Measurements from ENCODE around the gene KSR1. TPM values are rescaled to one million over a fixed set of nuclear protein-coding genes. Genes with fewer than 3 reads are reported as not detected.
A peak's percentile ranks its signal among the peaks of the same experiment; 100 is the strongest.

Gene KSR1
- total and polyA plus RNA-seq, 2 of the 8 experiments (the other 6 are each of a cell fraction or from before 2014, with no cell fraction given), result 14.1 to 34.7 TPM

- FAIRE-seq, result no peak
- no peaks in the 10 kb centered on the region for H3K79me1 ChIP-seq (ENCODE audit: low read depth, low read length)
- WGBS, 2 experiments (ENCODE audit: extremely low coverage in 1 of 2, insufficient coverage in 1 of 2, insufficient read length in 1 of 2, insufficient replicate concordance in 2 of 2, low coverage in 1 of 2, low lambda C conversion rate in 2 of 2, missing lambda C conversion rate in 1 of 2), result 88% methylated on average over 10 of the region's 10 CpGs; no CpG with 5 or more reads in 1 of the 2 experiments
- no peak overlapping the region for H3K4me2 ChIP-seq (ENCODE audit: insufficient read depth in 1 of 2, low read depth in 2 of 2, low read length in 2 of 2)
- H3K56ac ChIP-seq (replicated peaks; ENCODE audit: insufficient read length, low read depth, low read length), result no peak overlapping the region
- no peak overlapping the region for H2BK12ac ChIP-seq (ENCODE audit: low read depth, low read length)
- H3K23me2 ChIP-seq (ENCODE audit: low read depth, low read length), result no peaks in the 10 kb centered on the region
- peaks cover 0 to 16% of the 10 kb centered on the region in 2 experiments; a peak in 1 of 4 replicates for H3K79me2 ChIP-seq (ENCODE audit: control insufficient read depth in 1 of 2, insufficient read depth in 2 of 2, low read length in 2 of 2)
- no peak overlapping the region for H4K5ac ChIP-seq (ENCODE audit: insufficient read length, low read depth, low read length)
- H2BK20ac ChIP-seq (ENCODE audit: low read length), result no peak overlapping the region
- H3K9ac ChIP-seq (replicated peaks in 1 of 4; ENCODE audit: extremely low read depth in 1 of 4, low read depth in 3 of 4, low read length in 3 of 4), result no peak overlapping the region
- no peak overlapping the region for H4K91ac ChIP-seq (replicated peaks; ENCODE audit: insufficient read length, low read length)
- ChIA-PET POLR2A (ENCODE audit: partially characterized antibody) (no interaction called here), CTCF (ENCODE audit: partially characterized antibody) (interaction anchor here (0.6 to 6.8 kb wide), 14 partner anchors 8 to 196 kb away, joined by 3 to 55 read pairs (median 3); no protein-coding TSS in a partner anchor)
- H3K14ac ChIP-seq (ENCODE audit: insufficient read length), result no peak overlapping the region
- H2BK120ac ChIP-seq (replicated peaks; ENCODE audit: low read depth, low read length), result no peak overlapping the region
- no peak for DNase-seq (ENCODE audit: low read depth in 1 of 2, low spot score in 2 of 2)
- H3K9me3 ChIP-seq (ENCODE audit: insufficient read depth in 2 of 2, low read depth in 1 of 2, low read length in 1 of 2), result no peaks in the 10 kb centered on the region
- H3K18ac ChIP-seq (ENCODE audit: extremely low read depth, low read length), result no peak overlapping the region; the same call in 1 of the 2 replicates
- H4K20me1 ChIP-seq (replicated peaks in 1 of 2; ENCODE audit: control insufficient read depth in 1 of 2, insufficient read depth in 2 of 2, low read length in 2 of 2), result peaks cover 0 to 4% of the 10 kb centered on the region in 2 experiments
- H3K4me1 ChIP-seq (replicated peaks in 1 of 4; ENCODE audit: control insufficient read depth in 3 of 4, insufficient read depth in 4 of 4, low read length in 3 of 4), result peaks cover 2 to 12% (median 9%) of the 10 kb centered on the region in 4 experiments; a peak in 6 of 7 replicates
- no peak overlapping the region for H2AK5ac ChIP-seq (ENCODE audit: low read depth, low read length)
- H3K4ac ChIP-seq (replicated peaks; ENCODE audit: insufficient read length, low read depth, low read length), result no peak overlapping the region
- H3K27ac ChIP-seq (ENCODE audit: low read depth, low read length), result no peak overlapping the region
- H3K27me3 ChIP-seq (replicated peaks in 1 of 4; ENCODE audit: control insufficient read depth in 3 of 4, extremely low read depth in 1 of 4, insufficient read depth in 3 of 4, low read length in 3 of 4), result no peaks in the 10 kb centered on the region
- H3K4me3 ChIP-seq (ENCODE audit: extremely low read depth in 1 of 4, insufficient read depth in 2 of 4, low read depth in 3 of 4, low read length in 4 of 4), result no peak overlapping the region
- 0 out of 2 replicates have a peak overlapping the region, but pooled peaks have one; percentile 15 for H2BK5ac ChIP-seq (ENCODE audit: low read depth, low read length)
- TF ChIP-seq SIRT6 (IDR thresholded peaks at IDR 0.05; ENCODE audit: low read length), result no peak
- TF ChIP-seq HDAC6 (IDR thresholded peaks at IDR 0.05; ENCODE audit: low read depth, low read length), result no peak
- TF ChIP-seq JUND (IDR thresholded peaks at IDR 0.05; ENCODE audit: low read length), result no peak
- no peak for TF ChIP-seq MAFK (IDR thresholded peaks at IDR 0.05; ENCODE audit: low read depth, low read length)
- TF ChIP-seq SRF (IDR thresholded peaks at IDR 0.05; ENCODE audit: low read depth, low read length), result no peak
- no peak overlapping the region for H3K23ac ChIP-seq (ENCODE audit: insufficient read length)
- no peak overlapping the region for H2AFZ ChIP-seq (ENCODE audit: low read length)
- H2BK15ac ChIP-seq (ENCODE audit: low read length), result peak overlapping the region; percentile 11; the same call in 1 of the 2 replicates
- H4K8ac ChIP-seq (ENCODE audit: extremely low read depth, insufficient read depth, low read length), result no peak overlapping the region
- H3K36me3 ChIP-seq (ENCODE audit: control insufficient read depth in 2 of 4, insufficient read depth in 4 of 4, low read length in 3 of 4), result no peaks in the 10 kb centered on the region; a peak in 2 of 8 replicates
Measured at GRCh38 chr17:27577884-27578717, 121.9 kb downstream of the KSR1 start.

Measured in H1 (cell line).